Stimulated activated CD8-positive, alpha-beta memory T cell treated with anti-CD3 and anti-CD28 coated beads, Interleukin-12 subunit alpha, Interleukin-12 subunit beta, amount 100 ng/mL, for 1 hour (primary cell): ENCODE data around the gene RNF126.
A peak's percentile ranks its signal among the peaks of the same experiment; 100 is the strongest.

ENCODE experiments used
- DNase-seq: peaks from one replicate; pipeline ENCODE4 v3.0.0-alpha.2; 2020; ENCODE audit warnings: low read depth

The RNF126 gene

GRCh38 chr19:662207-662961 lies 630 bp downstream of the RNF126 start:
- DNase-seq = peak; percentile 44

GRCh38 chr19:661427-662196 lies 1.4 kb downstream of the RNF126 start:
- peak; percentile 55 for DNase-seq

DNA sequence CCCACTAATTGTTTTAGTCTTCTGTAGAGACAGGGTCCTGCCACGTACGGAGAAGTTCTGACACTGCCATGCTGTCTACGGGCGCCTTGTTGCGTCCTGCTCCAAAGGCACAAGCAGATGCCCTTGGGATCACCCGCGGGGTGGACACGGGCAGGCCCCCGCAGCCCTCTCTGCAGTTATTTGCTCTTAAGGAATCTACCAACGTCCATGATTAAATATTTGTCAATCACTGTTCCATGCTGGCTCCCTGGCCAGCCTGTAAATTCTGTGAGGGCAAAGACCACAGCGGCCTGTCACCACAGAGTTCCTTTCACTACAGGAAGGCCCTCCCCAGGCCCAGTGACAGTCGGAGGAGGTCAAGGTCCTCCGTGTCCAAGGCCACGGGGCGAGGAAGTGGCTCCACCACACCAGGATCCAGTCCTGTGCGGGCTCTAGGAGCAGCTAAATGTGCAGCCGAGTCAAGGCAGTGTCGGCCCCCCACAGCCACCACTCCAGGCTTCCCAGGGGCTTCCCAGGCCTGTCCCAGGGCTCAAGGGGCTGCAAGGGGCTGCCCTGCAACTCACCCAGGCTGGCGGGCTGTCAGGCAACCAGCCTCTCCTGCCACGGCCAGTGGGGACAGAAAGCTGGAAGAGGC lies 2.1 kb downstream of the RNF126 start:
- no peak for DNase-seq

DNA sequence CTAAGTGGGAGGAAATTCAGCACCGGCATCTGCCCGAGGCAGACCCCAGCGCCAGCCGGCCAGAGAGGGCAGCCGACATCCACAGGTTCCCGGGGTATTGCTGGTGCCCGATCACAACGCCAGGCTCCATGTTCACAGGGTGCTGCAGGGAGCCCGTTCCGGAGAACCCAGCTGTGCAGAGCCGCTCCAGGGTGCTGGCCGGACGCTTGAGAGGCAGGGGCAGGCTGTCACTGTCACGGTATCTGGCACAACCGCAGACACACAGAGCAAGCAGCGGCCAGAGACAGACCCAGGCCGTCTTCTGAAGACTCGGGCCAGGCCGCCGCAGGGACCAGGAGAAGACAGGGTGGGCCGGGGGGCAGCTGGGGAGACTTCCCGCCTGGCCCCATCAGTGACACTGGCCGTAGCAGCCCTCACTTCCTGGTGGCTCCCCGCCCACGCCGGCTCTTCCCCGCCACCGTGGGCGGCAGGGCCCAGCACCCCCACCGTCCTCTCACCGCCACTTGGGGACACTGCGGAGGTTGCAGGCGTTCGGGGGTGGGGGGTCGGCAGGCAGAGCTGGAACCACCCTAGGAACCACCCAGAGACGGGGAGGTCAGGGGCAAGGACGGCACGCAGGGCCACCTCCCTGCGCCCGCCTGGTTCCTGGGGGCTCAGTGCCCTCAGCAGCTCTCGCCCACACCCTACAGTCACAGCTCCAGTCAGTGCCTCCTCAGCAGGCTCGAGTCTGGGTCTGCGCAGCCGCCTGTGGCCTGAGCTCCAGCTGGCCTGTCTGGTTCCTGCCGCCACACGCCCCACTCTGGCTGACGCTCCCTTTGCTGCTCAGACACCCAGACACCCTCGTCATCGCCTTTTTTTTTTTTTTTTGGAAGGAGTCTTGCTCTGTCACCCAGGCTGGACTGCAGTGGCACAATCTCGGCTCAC lies 3.8 kb downstream of the RNF126 start:
- DNase-seq = no peak

DNA sequence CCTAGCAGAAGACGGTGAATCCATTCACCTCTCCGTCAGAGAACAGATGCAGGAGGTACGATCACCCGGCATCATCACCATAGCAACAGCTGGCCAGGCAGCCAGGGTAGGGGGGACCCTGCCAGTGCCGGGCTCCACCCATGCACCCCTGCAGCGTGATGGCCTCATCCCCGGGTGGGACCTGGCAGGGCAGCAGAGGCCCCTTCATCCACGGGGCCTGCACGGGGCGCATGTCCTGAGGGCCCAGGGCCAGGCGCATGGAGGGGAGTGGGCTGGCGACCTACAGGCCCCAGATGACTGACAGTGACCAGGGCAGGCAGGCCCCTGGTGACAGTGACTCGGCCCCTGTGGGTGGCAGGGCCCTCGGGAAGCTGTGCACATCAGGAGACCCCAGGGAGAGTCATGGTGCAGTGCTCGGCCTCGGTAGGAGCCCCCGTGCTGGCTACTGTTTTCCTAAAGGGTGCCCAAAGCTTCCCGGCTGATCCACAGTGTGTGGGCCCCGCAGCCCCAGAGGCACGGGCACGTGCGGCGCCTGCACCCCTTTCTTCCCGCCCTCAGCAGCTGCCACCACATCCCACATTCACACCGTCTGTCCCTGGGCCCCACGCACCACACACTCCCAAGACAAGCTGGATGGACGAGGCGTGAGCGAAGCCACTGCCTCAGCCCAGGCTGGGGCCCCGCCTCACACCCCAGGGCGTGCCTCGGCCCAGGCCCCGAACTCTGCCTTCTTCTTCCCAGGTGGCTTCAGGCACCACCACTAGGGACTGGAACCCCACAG lies 4.8 kb downstream of the RNF126 start:
- no peak for DNase-seq

GRCh38 chr19:657611-658010 lies 5.4 kb downstream of the RNF126 start:
- DNase-seq = no peak

- no peak for DNase-seq
Measured at GRCh38 chr19:656751-657559, 6.1 kb downstream of the RNF126 start.

DNA sequence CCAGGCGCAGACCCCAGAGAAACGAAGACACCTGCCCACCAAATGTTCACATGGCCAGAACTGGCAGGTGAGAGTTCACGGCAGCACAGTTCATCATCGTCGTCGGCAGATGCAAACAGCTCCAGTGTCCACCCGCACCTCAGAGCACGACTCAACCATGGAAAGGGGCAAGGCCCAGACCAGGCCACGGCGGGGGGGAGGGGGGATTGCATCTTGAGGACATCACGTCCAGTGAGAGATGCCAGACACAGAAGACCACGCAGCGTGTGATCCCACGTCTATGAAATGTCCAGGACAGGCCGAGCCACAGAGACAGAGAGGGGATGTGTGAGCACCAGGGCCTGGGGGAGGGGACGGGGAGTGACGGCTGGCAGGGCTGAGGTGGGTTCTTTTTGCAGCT lies 7.3 kb downstream of the RNF126 start:
- no peak for DNase-seq

DNA sequence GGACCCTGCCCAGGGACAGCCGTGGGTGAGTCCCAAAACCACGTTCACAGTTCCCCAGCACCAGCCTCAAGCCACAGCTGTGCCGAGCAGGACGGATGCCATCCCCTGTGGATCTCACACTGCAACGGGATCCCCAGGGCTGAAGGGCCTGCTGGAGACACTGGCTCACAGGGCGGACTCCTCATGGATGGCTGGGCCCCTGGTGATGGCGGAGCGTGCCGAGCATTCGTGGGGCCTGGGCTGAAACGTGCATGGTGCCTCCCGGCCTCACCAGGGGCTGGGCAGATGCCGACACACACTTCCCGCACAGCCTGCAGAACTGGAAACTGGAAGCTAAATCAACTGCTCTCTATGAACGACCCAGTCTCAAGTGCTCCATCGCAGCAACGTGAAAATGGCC lies 9.6 kb downstream of the RNF126 start:
- DNase-seq = no peak

- DNase-seq = no peak
Measured at GRCh38 chr19:652467-653389, 10.3 kb downstream of the RNF126 start.

GRCh38 chr19:651991-652390 lies 11.0 kb downstream of the RNF126 start:
- DNase-seq = no peak

DNA sequence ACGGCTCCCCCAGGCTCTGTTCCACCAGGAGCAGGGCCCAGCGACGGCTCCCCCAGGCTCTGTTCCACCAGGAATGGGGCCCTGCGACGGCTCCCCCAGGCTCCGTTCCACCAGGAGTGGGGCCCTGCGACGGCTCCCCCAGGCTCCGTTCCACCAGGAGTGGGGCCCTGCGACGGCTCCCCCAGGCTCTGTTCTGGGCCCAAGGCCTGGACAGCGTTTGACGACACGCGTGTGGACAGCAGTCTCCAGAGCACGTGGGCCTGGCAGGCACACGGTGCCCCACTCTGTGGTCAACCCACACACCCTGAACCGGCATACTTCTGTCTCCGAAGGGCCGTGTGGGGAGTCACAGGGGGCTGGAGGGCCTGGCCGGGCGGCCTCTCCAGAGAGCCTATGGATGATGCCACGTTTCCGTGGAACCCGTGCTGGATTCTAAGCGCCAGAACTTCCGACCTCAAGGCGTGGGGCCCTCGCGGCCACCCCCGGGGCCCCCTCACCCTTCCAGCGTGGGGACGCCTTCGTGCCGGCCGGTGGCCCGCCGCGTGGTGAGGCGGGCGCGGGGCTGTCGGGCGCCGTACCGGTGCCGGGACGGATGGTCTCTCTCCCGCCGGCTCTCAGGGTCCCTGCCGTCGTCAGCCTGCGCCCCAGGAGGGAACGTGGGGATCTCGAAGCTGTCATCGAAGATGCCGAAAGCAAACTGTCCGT lies 11.7 kb downstream of the RNF126 start:
- no peak for DNase-seq

- DNase-seq = no peak
Measured at GRCh38 chr19:650121-650520, 12.9 kb downstream of the RNF126 start.

- no peak for DNase-seq
Measured at GRCh38 chr19:648904-649801, 13.9 kb downstream of the RNF126 start.

- no peak for DNase-seq
Measured at GRCh38 chr19:648305-648704, 14.7 kb downstream of the RNF126 start.

DNA sequence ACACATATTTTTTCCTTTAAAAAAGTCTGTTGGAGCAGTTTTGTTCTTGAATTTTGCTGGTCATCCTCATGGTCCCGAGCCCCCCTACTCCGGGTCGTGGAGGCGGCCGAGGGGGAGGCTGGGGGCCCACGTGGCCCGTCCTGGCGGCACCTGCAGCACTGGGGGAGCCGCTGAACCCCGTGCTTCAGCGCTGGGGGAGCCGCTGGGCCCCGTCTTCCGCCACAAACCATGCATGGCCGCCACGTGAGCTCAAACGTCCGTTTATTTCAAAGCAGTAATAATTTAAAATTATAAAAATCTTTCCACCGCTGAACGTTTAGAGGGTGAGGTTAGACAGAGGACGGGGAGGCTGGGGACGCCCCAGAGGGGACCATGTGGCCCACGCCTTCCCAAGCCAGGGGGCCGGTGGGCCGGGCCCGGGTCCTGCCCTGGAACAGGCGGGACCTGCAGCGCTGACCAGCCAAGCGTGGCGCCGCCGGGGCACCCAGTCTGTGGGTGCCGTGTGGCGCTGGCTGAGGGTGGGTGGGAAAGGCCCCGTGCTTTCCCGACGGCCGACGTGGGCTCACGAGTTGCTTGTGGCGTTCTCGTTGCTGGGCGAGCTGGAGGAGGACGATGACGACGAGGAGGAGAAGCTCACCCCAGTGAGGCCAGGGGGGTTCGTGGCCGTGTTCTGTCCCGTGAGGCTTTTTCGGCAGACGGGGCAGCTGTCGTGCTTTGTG lies 15.3 kb downstream of the RNF126 start:
- DNase-seq = no peak
